G401 (cell line): ENCODE results near the gene CST7. TPM values are rescaled to one million over a fixed set of nuclear protein-coding genes. Genes with fewer than 3 reads are reported as not detected.
"Not testable (repeated sequence)": the region's sequence is repeated elsewhere in the genome, so short reads cannot be mapped to it uniquely, and the experiment has no call there.

Experiments
- DNase-seq: peaks from one replicate; pipeline ENCODE4 v3.0.0-alpha.2; 2015; ENCODE audit warnings: low spot score
- in situ Hi-C: cut with HindIII; loops from 2 replicates; pipeline ENCODE4 v1.10.0; 2016; ENCODE audit warnings: low sequenced_read_pairs, mixed read lengths
- total RNA-seq: library from RNA; depleted of rRNA; stranded (reverse); fragments of >200 nt; shearing (Covaris generic); gene quantifications from 2 replicates; pipeline ENCODE4 v1.2.3, GENCODE V29; 2014; rRNA removed

Gene CST7
- not detected in 2 replicates for total RNA-seq

DNA sequence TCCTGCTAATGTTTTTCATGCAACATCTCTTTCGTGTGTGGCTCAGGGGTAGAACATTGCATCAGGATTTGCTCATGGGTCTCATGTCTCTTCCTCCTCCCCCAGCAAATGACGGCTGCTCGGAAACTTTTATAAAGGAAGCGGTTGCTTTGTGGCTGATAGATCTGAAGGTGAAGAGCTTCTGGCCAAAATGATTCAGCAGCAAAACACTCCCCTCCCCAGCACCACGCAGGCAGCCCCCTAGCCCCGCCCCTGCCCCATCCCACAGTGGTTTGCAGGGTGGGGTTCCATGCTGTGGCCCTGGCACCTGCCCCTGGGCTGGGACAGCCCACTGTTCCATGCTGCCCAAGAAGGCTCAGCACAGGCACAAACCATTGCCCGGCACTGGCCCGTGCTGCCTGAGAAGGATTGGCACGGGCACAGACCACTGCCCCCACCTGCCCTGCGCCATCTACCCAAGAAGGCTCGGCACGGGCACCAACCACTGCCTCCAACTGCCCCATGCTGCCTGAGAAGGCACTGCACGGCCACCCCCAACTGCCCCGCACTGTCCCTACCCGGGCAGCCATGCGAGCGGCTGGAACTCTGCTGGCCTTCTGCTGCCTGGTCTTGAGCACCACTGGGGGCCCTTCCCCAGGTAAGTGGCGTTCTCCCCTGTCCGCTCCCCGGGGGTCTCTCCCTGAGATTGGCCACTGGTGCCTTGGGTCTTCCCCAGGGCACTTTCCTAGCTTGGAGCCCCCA lies at the start of gene CST7:
Gene CST7, plus strand, starts transcription at position 331 of the 741 bp plus-strand sequence. Its CDS starts 237 bp downstream, at position 568.
- no peak for DNase-seq

DNA sequence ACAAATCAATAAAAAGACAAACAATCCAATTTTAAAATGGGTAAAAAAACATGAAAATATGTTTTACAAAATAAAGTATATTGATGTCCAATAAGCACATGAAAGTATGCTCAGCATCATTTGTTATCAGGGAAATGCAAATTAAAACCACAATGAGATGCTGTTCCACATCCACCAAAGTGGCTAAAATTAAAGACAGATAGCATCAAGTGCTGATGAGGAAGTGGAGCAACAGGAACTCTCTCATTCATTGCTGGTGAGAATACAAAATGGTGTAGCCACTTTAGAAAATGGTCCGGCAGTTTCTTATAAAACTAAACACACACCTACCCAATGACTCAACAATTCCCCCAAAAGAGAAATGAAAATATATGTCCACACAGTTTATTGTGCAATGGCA lies 42.3 kb upstream of the CST7 start:
- in situ Hi-C loops = no loop called here
- DNase-seq = no peak

More for the DNA sequence above, at the start of gene CST7:
- in situ Hi-C loops = no loop called here

DNA sequence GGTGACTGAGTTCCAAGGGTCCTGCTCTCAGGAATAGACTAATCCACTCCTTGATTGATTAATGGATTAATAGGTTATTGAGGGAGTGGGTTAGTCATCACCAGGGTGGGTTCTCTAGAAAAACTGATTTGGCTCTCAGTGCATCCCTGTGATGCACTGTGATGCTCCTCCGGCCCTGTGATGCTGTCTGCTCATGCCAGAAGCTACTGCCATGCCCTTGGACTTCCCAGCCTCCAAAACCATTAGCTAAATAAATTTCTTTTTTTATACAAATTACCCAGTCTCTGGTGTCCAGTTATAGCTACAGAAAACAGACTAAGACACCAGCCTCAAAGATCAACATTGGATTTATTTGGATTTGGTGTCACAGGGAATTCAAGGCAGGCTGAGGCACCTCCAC lies 40.4 kb upstream of the CST7 start:
- no peak for DNase-seq
- in situ Hi-C loops = no loop called here

DNA sequence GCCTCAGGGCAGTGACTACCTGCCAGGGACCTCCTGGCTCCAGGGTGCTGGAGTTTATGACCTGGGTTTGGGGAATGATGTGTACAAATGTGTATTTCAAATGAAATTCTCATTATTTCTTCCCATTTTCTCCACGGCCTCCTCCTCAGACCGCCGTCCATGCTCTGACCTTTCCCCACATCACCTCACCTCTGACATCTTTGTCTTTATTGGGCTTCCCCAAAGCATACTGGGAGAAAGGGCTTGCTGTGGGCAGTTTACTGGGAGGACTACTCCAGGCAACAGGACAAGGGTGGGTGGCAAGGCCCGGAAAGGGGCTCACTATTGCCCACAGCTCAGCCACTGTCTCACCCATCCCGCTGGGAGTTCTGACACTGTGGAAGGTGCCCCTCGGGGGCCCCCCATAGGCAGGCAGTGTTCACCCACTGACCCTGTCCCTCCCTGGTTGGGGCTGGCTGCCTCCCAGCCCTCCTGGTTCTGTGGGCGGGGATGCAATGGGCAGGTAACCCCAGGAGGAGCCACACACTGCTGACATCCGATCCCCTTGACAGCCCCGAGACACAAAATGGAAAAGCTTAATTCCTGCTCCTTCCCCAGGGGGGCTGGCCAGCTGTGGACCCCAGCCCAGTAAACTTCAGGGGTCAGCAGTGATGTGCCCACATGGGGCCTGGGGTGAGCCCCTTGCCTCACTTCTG lies 39.8 kb upstream of the CST7 start:
- no peak for DNase-seq
- in situ Hi-C loops = no loop called here

- in situ Hi-C loops = no loop called here
Measured at GRCh38 chr20:24909861-24910260, 39.2 kb upstream of the CST7 start.

GRCh38 chr20:24910461-24910860 lies 38.6 kb upstream of the CST7 start:
- in situ Hi-C loops = no loop called here
- DNase-seq = no peak

More at GRCh38 chr20:24909861-24910260, 39.2 kb upstream of the CST7 start:
- DNase-seq = no peak

DNA sequence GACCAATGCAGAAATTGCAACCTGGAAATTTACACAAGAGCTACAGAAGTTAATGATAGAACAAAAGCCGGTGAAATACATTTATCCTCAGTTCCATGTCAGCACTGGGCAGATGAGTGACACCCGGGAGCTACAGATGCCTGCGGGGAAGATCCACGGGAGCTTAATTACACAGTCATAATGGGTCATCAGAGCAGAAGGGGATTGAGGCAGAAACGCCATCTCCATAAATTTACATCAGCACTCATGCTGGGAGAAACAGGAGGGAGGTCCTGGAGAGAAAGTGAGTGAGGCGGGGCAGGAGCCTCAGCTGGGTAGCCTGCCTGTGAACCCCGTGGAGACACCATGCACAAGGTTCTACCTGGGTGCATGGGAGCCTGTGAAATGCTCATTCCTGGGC lies 37.6 kb upstream of the CST7 start:
- no peak for DNase-seq
- in situ Hi-C loops = no loop called here

DNA sequence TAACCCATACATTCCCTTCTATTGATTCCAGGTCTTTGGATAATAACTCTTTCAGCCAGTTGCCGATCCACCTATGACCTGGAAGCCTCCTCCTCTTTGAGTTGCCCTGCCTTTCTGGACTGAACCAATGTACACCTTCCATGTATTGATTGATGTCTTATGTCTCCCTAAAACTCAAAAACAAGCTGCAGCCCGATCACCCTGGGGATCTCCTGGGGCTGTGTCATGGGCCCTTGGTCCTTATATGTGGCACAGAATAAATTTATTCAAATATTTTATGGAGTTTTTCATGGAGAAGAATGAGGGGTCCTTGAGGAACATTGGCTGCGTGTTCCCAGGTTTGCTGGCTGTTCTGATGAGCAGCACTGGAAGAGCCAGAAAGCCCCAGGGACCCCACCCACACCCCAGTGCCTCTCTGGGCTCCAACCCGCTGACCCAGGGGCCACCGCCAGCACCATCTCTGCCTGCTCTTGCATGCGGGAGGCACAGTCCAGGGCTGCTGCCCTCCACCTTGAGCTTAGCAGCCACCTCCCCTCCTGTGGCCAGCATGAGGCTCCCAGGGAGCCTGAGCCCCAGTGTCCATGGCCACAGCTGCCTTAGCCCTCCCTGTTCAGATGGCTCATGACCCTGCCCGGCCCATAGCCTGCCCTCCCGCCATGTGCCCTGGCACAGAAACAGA lies 36.5 kb upstream of the CST7 start:
- DNase-seq = no peak

DNA sequence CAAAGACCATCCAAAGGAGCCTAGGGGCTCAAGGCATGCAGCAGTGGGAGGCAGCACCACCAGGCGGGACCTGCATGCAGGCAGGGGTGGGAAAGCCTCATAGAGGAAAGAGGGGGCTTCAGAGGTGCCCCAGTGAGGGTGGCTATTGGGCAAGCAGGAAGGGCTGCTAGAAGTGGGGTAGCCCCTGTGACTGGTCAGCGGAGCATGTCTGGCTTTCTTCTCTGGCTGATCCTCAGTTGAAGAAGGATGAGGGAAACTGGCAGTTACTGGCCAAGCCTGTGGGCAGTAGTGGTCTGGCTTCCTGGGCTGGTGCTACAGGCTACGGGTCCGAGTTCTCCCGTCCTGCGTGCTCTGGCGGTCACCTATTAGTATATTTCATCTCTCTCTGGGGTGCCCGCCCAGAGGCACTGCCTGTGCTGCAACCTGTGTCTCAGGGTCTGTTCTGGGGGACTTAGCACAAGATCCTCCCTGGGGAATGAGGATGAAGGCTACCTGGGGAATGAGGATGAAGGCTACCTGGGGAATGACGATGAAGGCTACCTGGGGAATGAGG lies 35.9 kb upstream of the CST7 start:
- no peak for DNase-seq
- in situ Hi-C loops = no loop called here

More for the DNA sequence above, 36.5 kb upstream of the CST7 start:
- in situ Hi-C loops = no loop called here

DNA sequence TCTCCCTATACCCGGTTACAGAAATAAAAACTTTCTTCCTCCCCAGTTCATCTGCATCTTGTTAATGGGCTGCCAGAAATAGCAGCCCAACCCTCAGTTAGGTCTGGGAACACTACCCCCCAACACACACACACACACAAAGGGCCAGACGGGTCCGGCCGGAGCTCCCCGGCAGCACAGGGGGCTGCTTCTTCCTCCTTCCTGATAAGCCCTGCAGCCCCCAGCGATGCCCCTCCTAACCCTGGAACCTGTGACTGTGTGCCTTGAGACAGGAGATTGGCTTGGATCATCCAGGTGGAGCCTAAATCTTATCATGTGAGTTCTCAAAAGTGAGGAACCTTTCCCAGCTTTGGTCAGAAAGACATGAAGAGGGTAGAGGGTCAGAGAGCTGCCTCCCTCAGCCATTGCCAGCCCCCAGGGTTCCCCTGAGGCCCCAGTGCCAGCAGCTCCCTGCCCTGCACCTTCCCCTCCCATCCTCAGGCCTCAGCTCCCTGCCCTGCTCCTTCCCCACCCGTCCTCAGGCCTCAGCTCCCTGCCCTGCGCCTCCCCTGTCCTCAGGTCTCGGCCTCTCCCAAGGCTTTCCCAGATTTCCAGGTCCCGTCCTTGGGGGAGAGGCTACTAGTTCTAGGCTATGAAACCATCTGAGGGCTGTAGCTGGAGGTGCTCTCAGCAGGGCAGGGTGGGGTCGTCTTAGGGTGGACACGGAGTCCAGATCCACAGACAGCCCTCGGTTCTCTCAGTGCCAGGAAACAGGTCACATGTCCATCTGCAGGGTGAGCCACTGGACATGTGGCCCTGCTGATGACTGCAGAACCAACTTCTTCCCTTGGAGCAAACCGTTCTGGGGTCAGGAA lies 34.5 kb upstream of the CST7 start:
- in situ Hi-C loops = no loop called here

DNA sequence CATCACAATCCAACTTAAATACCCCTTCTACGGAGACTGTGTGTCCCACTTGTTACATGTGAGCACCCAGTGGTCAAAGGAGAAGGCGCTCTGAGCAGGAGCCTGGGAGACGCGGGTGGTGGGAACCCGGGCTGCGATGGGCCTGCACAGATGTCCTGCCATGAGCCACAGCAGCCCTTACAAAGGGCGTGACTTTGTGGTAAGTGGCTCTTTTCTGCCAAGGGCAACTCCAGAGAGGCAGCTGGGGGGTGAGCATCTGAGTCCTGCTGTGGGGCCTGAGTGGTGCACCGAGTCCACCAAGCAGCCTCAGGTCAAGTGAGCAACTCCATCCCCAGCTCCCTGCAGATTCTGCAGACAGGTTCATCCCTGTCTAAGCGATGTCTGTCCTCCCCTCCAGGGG lies 33.6 kb upstream of the CST7 start:
- in situ Hi-C loops = no loop called here
- no peak for DNase-seq

More for the DNA sequence above, 34.5 kb upstream of the CST7 start:
- DNase-seq = no peak

GRCh38 chr20:24915892-24916291 lies 33.2 kb upstream of the CST7 start:
- DNase-seq = no peak
- in situ Hi-C loops = no loop called here

GRCh38 chr20:24916412-24916811 lies 32.7 kb upstream of the CST7 start:
- in situ Hi-C loops = no loop called here

DNA sequence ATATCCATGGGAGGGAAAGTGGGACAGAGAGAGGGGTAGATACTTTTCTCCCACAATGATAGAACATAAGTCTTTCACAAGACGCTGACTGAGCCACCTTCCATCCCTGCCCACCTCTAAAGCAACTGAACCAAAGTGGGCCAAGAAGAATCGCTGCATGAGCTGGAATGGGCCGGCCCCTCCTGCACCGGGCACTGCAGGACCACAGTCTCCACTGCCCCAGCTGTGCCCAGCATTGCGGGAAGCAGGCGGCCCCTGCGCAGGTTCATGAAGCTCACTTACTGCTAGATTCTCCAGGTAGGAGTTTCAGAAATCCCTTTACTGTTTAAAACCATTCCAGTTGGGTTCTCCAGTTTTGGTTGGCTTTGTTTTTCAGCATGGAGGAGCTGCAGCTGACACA lies 32.0 kb upstream of the CST7 start:
- in situ Hi-C loops = no loop called here
- no peak for DNase-seq

More at GRCh38 chr20:24916412-24916811, 32.7 kb upstream of the CST7 start:
- DNase-seq = no peak

GRCh38 chr20:24917797-24918578 lies 31.1 kb upstream of the CST7 start:
- in situ Hi-C loops = no loop called here
- DNase-seq = peak; percentile 82

DNA sequence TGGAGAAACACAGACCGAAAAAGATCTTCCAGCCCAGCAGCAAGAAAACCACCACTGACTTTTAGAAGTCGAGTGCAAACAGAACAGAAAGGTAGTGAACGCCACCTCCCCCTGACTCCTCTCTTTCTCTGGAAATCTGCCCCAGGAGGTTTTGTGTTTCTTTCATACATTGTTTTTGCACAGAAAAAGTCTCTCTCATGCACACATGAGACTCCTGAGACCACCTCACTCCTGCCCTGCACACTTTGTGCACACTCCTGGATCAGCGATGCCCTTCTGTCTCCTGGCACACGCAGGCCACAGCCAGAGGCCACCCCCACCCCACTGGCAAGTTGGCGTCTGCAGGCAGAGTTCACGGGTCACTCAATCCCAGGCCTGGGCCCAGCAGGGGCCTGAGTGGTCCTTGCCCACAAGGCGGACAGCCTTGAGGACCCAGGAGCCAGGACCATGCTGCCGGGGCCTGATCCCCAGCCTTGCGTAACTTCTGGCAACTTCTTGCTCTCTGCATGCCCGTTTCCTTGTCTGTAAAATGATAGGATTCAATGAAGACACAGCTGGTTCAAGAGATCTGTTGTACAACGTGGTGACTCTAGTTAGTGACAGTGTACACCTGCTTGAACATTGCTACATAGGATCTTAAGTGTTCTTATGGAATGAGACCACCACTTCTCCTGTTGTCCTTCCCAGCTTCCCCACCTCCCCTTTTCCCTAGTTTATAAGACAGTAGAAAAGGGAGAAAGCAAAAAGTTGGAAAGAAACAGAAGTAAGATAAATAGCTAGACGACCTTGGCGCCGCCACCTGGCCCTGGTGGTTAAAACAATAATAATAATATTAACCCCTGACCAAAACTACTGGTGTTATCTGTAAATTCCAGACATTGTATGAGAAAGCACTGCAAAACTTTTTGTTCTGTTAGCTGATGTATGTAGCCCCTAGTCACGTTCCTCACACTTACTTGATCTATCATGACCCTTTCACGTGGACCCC lies 30.2 kb upstream of the CST7 start:
- DNase-seq = no peak
- in situ Hi-C loops = no loop called here

DNA sequence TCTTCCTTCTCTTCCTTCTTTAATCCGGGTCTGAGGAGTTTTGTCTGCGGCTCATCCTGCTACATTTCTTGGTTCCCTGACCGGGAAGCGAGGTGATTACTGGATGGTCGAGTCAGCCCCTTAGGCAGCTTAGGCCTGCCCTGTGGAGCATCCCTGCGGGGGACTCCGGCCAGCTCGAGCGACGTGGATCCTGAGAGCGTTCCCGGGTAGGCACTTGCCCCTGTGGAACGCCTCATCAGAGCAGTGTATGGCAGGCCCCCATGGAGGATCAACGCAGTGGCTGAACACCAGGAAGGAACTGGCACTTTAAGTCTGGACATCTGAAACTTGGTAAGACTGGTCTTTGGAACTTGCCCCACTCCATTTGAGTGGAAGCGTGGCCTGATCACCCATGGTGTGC lies 29.4 kb upstream of the CST7 start:
- DNase-seq, in situ Hi-C loops: not testable (repeated sequence)
